UCSD-AML1 (cell line): Measurements from ENCODE around the gene AAK1.
"Not testable (repeated sequence)": the region's sequence is repeated elsewhere in the genome, so short reads cannot be mapped to it uniquely, and the experiment has no call there.

Experiments
- DNase-seq: peaks from one replicate; lab custom pipeline; 2025; ENCODE audit not compliant: unreplicated experiment; lab: John Stamatoyannopoulos, UW

AAK1 gene

GRCh38 chr2:69576880-69577279, 66.7 kb downstream of the AAK1 start:
- DNase-seq: no peak

DNA sequence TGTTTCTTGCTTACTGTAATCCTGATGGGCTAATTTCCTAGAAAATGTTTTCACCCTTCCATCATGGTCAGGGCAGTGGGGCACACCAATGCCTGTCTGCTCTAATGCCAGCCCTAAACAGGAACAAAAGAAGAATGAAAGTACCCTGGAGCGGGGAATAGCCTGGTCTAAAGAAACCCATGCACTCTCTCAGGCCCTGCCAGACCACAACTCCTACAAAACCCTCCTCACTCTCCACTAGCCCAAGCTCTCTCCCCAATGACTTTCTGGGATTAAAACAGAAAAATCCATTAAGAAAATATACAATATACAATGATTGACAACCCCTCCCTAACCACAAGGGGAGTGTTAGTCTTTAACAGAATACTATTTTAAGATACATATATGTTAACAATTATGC, 67.6 kb downstream of the AAK1 start:
- no peak for DNase-seq

- DNase-seq: not testable (repeated sequence)
These were observed 68.2 kb downstream of the AAK1 start for GRCh38 chr2:69575371-69575770.

DNA sequence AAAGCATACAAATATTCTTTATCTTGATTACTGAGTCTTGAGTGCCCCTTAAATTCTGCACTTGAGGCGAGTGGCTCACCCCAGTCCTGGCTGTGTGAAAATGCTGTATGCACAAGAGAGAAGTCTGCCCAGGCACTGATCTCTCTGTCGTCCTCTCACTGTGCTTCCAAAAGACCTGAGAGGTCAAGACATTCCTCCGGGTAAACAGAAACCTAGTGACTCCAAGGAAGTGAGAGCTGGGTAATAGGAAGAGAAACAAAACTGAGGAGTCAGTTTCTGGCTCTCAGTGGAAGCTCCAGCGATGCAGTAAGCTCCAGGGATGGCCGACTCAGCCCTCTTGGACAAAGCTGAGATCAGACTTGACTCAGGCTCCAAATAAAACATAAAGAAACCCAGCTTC, 70.9 kb downstream of the AAK1 start:
- DNase-seq: no peak

- no peak for DNase-seq
These were observed 72.3 kb downstream of the AAK1 start for GRCh38 chr2:69571189-69571588.

GRCh38 chr2:69570474-69570873, 73.1 kb downstream of the AAK1 start:
- no peak for DNase-seq

DNA sequence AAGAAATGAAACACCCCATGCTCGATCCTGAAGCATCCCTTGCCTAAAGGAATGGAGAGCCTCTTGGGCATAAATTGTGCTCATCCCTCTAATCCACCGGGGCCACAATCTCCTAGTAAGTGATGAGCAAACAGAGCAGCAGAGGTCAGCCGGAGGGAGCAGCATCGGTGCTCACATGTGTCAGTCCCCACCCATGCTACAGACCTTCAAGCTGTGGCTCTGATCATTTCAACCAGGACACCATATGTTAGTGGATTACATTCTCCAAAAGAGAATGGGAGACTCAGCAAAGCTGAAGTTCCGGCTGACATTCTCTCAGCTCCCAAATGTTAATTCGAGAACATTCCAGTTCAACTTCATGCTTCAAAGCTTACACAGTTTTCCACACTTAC, 75.6 kb downstream of the AAK1 start:
- no peak for DNase-seq

DNA sequence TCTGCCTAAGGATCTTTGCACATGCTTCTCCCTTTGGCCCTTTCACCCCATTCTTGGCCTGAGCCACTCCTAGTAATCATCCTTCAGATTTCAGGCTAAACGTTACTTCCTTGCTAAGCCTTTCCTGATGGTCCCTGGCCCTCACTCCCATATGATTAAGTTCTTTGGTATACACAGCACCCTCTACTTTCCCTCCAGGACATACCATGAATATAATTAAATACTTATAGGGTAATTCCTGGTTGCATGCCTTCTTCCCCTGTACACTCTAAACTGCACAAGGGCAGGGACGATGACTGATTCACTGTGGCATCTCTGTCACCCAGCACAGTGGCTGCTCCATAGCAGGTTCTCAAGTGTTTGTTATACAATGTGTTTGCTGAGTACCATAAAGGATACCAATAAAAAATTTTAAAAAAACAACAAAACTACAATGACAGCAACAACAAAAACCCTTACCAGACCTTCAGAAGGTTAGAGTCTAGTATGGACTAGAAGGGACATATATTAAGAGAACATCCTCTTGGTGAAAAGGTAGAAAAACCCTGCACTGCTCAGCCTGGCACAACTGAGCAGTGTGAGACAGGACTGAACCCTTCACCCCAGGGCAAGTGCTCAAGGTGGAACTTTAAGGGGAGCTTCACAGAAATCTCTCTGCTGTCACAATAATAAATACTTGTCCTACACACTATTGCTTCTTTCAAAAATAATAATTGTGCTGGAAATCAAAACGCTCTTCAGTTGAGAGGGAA, 76.2 kb downstream of the AAK1 start:
- DNase-seq: no peak

- no peak for DNase-seq
These were observed 76.9 kb downstream of the AAK1 start for GRCh38 chr2:69566669-69567068.

- DNase-seq: peak; percentile 47
These were observed 78.1 kb downstream of the AAK1 start for GRCh38 chr2:69565431-69565839.

DNA sequence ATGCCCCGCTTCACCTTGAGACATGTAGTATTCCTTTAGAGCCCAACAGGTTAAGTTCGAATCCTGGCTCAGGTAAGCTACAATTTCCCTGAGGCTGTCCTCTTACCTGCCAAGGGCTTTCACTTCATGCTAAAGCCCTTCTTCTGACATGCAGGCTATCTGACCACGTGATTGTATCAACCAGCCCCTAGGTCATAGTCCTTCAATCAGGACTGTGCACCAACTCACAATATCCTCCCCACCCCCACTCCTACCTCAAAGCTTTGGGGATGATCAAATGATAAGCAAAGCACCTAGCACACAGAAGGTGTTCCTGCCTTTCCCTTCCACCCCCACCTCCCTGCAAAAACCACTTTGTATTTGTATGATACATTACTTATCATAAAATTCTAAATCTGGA, 78.9 kb downstream of the AAK1 start:
- DNase-seq: no peak

DNA sequence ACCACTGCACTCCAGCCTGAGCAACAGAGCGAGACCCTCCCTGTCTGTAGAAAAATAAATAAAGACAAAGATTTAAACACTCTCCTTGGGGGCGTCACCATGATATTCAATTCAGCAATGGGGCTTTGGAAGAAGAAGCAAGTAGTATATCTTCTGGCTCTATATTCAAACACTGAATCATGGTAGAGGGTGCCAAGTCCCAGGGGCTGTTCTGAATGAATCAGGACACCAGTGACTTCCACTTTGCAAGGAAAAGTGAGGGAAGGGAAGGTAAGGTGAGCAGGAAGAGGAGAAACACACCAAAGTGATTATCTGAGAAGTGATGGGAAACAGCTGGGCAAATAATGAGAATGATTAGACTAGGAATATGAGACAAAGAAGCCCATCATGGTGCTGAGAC, 80.5 kb downstream of the AAK1 start:
- no peak for DNase-seq

DNA sequence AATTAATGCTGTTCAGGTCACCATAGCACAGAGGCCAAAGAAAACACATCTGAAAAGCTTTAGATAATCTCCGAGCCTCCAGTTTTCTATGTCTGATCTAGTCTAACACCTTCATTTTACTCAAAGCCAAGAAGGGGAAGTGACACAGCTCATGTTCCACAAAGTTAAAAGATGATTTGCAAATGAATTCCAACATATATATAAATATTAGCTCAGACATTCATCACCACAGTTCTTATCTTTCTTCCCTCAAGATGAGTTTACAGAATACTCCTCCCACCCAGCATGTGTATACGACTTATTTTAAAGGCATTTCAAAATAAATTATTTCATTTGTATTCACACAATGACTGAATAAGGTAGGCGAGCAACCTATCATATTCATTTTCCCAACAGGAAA, 82.4 kb downstream of the AAK1 start:
- no peak for DNase-seq

GRCh38 chr2:69560147-69560482, 83.4 kb downstream of the AAK1 start:
- DNase-seq: no peak

DNA sequence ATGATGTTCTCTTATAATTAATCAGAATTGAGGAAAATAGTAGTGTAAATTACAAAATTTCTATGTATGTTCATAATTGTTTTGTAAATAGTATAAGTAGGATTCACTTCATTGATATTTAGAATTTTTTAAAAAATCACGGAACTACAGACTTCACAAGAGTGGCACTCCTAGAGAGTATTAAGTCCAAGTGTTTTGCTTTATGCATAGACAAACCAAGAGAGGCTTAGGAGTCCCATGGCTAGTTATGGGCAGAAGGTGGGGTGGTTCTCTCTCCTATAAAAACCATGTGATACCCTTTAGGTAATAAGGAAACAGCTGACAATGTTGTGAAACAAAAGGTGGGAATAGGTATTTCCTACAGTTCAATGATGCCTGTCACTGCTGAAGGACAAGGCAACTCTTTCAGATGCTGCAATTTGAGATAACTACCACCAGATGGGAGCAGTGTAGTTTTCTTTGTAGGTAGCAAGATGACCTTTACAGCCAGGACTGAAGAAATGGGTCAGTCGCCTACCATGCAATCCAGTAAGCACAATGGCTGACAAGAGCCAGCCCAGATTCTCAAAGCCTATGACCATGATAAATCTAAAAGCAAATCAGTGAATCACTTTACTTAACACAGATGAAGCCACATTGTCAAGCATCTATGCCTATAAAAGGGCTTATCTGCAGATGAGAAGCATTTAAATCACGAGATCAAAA, 83.9 kb downstream of the AAK1 start:
- DNase-seq: no peak

- DNase-seq: no peak
These were observed 87.5 kb downstream of the AAK1 start for GRCh38 chr2:69556008-69556407.

GRCh38 chr2:69554981-69555380, 88.6 kb downstream of the AAK1 start:
- DNase-seq: peak; percentile 44

GRCh38 chr2:69554568-69554967, 89.0 kb downstream of the AAK1 start:
- DNase-seq: no peak

- DNase-seq: no peak
These were observed 89.5 kb downstream of the AAK1 start for GRCh38 chr2:69553991-69554390.

DNA sequence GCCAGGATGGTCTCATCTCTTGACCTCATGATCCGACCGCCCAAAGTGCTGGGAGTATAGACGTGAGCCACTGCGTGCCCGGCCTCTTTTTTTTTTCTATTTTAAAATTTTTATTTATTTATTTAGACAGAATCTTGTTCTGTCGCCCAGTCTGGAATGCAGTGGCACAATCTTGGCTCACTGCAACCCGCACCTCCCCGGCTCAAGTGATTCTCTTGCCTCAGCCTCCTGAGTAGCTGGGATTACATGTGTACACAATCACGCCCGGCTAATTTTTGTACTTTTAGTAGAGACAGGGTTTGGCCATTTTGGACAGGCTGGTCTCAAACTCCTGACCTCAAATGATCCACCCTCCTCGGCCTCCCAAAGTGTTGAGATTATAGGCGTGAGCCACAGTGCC, 93.0 kb downstream of the AAK1 start:
- not testable (repeated sequence) for DNase-seq

- no peak for DNase-seq
These were observed 94.1 kb downstream of the AAK1 start for GRCh38 chr2:69549421-69549820.

GRCh38 chr2:69547984-69548715, 95.4 kb downstream of the AAK1 start:
- DNase-seq: no peak
